NOMO-1 treated with DMSO at 0.1 percent for 48 hours (cell line): ENCODE results near the gene AMER2.
"Not testable (repeated sequence)": the region's sequence is repeated elsewhere in the genome, so short reads cannot be mapped to it uniquely, and the experiment has no call there.

ENCODE experiments used
- DNase-seq: peaks from one replicate; lab custom pipeline; 2025; ENCODE audit not compliant: unreplicated experiment; lab: John Stamatoyannopoulos, UW

AMER2 gene

DNA sequence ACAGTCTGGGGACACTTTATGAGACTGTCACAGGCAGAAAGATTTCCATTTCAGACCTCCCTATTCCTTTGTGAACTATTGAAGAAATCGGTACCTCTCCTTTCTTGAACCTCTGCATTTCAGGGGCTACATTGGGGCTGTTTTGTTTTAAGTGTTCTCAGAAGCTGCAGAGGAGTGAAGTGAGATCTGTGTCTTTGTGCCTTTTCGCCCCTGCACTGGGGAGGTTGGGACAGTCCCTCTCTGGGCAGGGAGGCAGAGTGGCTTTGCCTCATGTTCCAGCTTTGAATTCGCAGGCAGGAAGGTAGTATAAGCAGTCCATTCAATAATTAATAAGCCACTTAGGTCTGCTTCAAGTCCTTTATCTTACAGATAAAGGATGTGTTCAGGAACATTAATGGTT, 9.5 kb upstream of the AMER2 start:
- DNase-seq = no peak

GRCh38 chr13:25180775-25181537, 8.9 kb upstream of the AMER2 start:
- no peak for DNase-seq

GRCh38 chr13:25179832-25180774, 8.0 kb upstream of the AMER2 start:
- DNase-seq = no peak

DNA sequence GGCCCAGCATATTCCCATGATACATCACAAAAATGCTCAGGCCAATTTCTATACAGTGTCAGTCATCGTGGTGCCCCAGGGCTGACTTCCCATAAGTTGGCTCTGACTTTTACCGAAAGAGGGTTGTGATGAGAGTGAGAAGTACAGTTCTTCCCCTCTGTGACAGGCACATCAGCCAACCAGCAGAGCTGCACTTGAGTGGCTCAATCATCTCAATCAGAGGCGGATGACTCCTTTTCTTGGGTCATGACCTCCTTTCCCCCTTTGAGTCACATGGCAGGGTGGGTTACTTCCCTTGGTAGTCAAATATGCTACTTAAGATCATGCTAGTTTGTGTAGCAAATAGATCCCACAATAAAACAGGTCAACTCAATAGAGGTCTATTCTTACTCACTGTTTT, 6.9 kb upstream of the AMER2 start:
- DNase-seq = no peak

GRCh38 chr13:25178070-25178469, 6.0 kb upstream of the AMER2 start:
- no peak for DNase-seq

DNA sequence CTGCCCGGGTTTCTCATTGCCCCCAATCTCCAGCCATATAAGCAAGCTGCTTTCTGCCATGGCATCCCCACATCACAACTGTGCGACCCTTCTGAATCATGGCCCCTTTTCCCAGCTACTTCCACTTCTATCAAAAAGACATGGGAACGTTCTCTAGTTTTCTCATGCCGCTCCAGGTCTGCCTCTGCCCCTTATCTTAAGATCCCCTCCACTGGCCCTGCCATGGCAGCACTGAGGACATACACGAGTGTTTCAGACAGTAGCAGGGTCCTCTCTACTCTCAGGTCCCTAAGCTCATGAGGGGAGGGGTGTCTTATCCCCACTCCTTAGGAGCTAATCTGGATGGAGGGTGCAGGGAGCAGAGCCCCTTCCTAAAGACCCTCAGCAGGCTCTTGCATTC, 5.5 kb upstream of the AMER2 start:
- DNase-seq = no peak

GRCh38 chr13:25177012-25177411, 4.9 kb upstream of the AMER2 start:
- DNase-seq = no peak

- no peak for DNase-seq
Measured at GRCh38 chr13:25175431-25175830, 3.3 kb upstream of the AMER2 start.

DNA sequence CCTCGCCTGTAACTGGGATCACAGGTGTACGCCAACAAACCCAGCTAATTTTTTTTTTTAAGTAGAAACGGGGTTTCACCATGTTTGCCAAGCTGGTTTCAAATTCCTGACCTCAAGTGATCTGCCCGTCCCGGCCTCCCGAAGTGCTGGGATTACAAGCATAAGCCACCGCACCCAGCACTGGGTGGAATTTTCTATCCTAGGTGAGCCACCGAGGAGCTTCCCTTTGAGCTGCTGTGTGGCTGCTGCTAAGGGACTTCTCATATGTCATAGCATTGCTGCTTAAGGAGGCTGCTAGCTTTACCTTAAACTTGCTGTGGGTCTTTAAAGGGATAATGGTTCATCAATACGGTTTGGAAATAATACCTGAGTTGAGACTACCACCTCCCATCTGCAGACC, 2.9 kb upstream of the AMER2 start:
- no peak for DNase-seq

GRCh38 chr13:25174304-25174703, 2.2 kb upstream of the AMER2 start:
- DNase-seq = no peak

GRCh38 chr13:25172303-25172630, 179 bp upstream of the AMER2 start:
- DNase-seq = no peak

DNA sequence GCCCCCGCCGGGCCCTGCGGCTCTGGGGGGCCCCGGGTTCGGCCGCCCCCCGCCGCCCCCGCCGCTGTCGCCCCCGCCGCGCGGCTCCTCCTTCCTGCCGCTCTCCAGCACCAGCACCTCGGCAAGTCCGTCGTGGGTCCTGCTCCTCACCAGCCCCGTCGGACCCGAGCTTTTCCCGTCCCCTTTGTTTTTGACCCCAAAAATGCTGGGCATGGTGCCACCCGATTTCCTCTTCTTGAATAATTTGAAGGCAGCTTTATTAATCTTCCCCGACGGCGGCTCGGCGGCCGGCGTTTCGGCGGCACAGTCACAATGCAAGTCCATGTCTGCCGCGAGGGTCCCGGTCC, 945 bp downstream of the AMER2 start:
- DNase-seq = no peak

GRCh38 chr13:25170554-25171111, 1.5 kb downstream of the AMER2 start:
- no peak for DNase-seq

GRCh38 chr13:25169951-25170553, 2.0 kb downstream of the AMER2 start:
- no peak for DNase-seq

- no peak for DNase-seq
Measured at GRCh38 chr13:25169356-25169755, 2.7 kb downstream of the AMER2 start.

- no peak for DNase-seq
Measured at GRCh38 chr13:25168790-25169189, 3.3 kb downstream of the AMER2 start.

- no peak for DNase-seq
Measured at GRCh38 chr13:25167382-25168174, 4.5 kb downstream of the AMER2 start.

DNA sequence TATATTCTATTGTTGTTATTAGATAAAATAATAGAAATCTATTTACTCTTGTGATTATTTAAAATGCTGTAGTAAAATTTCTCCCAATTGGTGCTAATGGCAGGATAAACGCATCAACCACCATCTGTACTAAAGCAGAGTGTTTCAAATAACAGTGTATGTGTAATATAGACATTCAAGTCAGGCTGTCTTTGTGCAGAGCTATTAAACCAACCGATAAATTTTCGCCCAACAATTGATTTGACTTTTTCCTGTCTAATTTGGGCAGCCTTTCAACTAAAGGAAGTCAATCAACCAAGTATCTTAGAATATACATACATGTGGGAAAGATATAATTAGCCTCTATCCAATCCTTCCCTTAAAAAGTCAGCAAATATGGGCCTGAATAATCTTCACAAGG, 5.8 kb downstream of the AMER2 start:
- no peak for DNase-seq

DNA sequence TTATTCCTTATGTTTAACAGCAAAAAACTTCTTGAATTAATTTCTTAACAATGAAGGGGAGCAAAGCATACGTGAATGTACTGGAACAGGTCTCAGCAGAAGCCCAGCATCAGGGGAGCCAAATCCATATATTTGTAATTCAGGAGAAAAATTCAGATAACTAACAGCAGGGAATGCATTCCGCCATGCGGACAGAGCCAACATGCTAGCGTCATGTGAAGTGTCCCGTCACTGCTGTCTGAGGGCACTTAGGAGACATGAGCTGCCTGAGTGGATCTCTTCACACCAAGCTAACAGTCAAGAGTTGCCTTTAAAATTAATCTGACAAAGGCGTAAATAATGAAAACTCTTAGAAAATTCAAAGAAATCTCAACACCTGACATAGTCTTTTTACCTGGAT, 6.4 kb downstream of the AMER2 start:
- DNase-seq = no peak

- not testable (repeated sequence) for DNase-seq
Measured at GRCh38 chr13:25165163-25165562, 6.9 kb downstream of the AMER2 start.

DNA sequence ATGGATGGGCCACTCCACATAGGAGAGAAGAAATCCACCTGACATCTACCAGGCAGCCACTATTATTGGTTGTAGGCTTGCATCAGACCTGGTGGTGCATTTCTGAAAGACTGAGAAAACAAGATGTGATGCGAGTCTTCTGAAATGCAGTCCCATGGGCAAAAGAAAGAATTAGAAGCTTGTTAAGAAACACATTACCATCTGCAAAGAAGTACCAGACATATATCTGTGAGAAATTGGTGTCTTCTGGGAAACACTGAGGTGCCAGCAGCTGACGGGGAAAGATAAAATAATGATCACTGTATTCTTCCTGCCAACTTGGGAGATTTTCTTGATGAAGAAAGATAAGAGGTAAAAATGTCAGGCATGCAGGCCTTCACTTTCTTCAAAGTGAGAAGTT, 14.4 kb downstream of the AMER2 start:
- no peak for DNase-seq
